Neuron (in vitro differentiated cells): Measurements from ENCODE around the gene FABP2.
"Not testable (repeated sequence)": the region's sequence is repeated elsewhere in the genome, so short reads cannot be mapped to it uniquely, and the experiment has no call there.

Source experiments
- H2AFZ ChIP-seq: one replicate; pipeline ENCODE4 v1.6.1; 2013; ENCODE audit warnings: low read depth, mild to moderate bottlenecking, inconsistent platforms, low read length, moderate library complexity
- H3K27me3 ChIP-seq: one replicate; pipeline ENCODE4 v1.6.1; 2013; ENCODE audit warnings: low read length; ENCODE audit not compliant: insufficient read depth
- H3K36me3 ChIP-seq: one replicate; pipeline ENCODE4 v1.6.1; 2013; ENCODE audit warnings: low read length; ENCODE audit not compliant: insufficient read depth
- H3K4me1 ChIP-seq: one replicate; pipeline ENCODE4 v1.6.1; 2013; ENCODE audit warnings: low read length; ENCODE audit not compliant: insufficient read depth
- H3K4me3 ChIP-seq: 2 replicates; pipeline ENCODE4 v1.5.1; 2013; ENCODE audit warnings: mild to moderate bottlenecking, low read length, moderate library complexity
- H3K9me3 ChIP-seq: one replicate; pipeline ENCODE4 v1.6.1; 2013; ENCODE audit warnings: low read length

Gene FABP2

GRCh38 chr4:119300101-119300978, 21.6 kb downstream of the FABP2 start:
- Histone ChIP-seq H3K4me3 (peak overlapping the region; percentile 68), H2AFZ (peak overlapping the region; percentile 46), H3K27me3 (no peaks in the 10 kb centered on the region), H3K9me3 (peaks cover 2% of the 10 kb centered on the region), H3K36me3 (no peaks in the 10 kb centered on the region), H3K4me1 (peaks cover 3% of the 10 kb centered on the region)

GRCh38 chr4:119299741-119300100, 22.2 kb downstream of the FABP2 start:
- H2AFZ ChIP-seq, result no peak overlapping the region
- H3K4me3 ChIP-seq, result peak overlapping the region; percentile 68
- peaks cover 3% of the 10 kb centered on the region for H3K4me1 ChIP-seq
- no peaks in the 10 kb centered on the region for H3K36me3 ChIP-seq
- peaks cover 2% of the 10 kb centered on the region for H3K9me3 ChIP-seq
- no peaks in the 10 kb centered on the region for H3K27me3 ChIP-seq

DNA sequence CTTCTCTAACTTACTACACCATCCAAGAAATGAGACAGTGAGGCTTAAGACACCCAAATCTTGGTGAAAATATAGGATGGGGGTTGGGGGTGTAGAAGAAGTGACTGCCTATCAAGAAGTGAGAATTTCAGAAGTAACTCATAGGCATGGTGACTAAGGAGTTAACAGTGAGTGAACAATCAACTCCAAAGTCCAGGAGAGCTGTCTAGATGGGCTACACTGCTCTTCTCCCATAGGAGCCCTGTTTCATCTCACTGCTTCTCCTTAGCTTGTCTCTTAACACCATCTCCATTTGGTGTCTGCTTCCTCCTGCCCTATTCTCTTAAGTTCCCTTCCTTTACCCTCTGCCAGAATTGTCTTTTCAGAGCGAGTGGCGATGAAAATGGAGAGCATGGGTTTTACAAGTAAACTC, 22.7 kb downstream of the FABP2 start:
- H3K4me1 ChIP-seq, result peaks cover 3% of the 10 kb centered on the region
- H3K9me3 ChIP-seq, result peaks cover 2% of the 10 kb centered on the region
- no peak overlapping the region for H2AFZ ChIP-seq
- H3K36me3 ChIP-seq, result no peaks in the 10 kb centered on the region
- no peaks in the 10 kb centered on the region for H3K27me3 ChIP-seq
- peak overlapping the region; percentile 68 for H3K4me3 ChIP-seq

- H2AFZ ChIP-seq, result no peak overlapping the region
- H3K36me3 ChIP-seq, result no peaks in the 10 kb centered on the region
- H3K4me1 ChIP-seq, result peaks cover 3% of the 10 kb centered on the region
- no peak overlapping the region for H3K4me3 ChIP-seq
- H3K27me3 ChIP-seq, result no peaks in the 10 kb centered on the region
- H3K9me3 ChIP-seq, result peaks cover 2% of the 10 kb centered on the region
Observed at GRCh38 chr4:119297795-119298194, 24.1 kb downstream of the FABP2 start.

DNA sequence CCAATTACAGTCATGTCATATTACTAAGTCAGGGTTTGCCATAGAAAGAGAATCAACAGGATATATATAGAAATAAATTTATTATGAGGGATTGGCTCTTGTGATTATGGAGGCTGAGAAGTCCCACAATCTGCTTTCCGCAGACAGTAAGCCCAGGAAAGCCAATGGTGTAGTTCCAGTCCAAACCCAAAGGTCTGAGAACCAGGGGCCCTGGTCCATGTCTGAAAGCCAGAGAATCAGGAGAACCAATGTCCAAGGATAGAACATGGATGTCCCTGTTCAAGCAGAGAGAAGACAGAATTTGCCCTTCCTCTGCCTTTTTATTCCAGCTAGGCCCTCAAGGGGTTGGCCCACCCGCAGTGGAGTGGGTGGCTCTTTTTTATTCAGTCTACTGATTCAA, 25.6 kb downstream of the FABP2 start:
- Histone ChIP-seq H3K27me3 (no peaks in the 10 kb centered on the region), H2AFZ (no peak overlapping the region), H3K36me3 (peaks cover 3% of the 10 kb centered on the region), H3K4me3 (no peak overlapping the region), H3K4me1 (peaks cover 3% of the 10 kb centered on the region), H3K9me3 (peaks cover 2% of the 10 kb centered on the region)

- Histone ChIP-seq H2AFZ (no peak overlapping the region), H3K36me3 (peaks cover 3% of the 10 kb centered on the region), H3K9me3 (no peaks in the 10 kb centered on the region), H3K4me1 (no peaks in the 10 kb centered on the region), H3K27me3 (no peaks in the 10 kb centered on the region), H3K4me3 (no peak overlapping the region)
Observed at GRCh38 chr4:119290598-119290997, 31.3 kb downstream of the FABP2 start.

GRCh38 chr4:119289313-119289712, 32.6 kb downstream of the FABP2 start:
- Histone ChIP-seq H3K27me3 (no peaks in the 10 kb centered on the region), H3K9me3 (no peaks in the 10 kb centered on the region), H2AFZ (no peak overlapping the region), H3K4me3 (no peak overlapping the region), H3K36me3 (peaks cover 3% of the 10 kb centered on the region), H3K4me1 (no peaks in the 10 kb centered on the region)

- Histone ChIP-seq H3K27me3 (no peaks in the 10 kb centered on the region), H3K9me3 (no peaks in the 10 kb centered on the region), H3K4me3 (no peak overlapping the region), H3K36me3 (no peaks in the 10 kb centered on the region), H2AFZ (no peak overlapping the region), H3K4me1 (no peaks in the 10 kb centered on the region)
Observed at GRCh38 chr4:119286377-119287002, 35.4 kb downstream of the FABP2 start.

- no peaks in the 10 kb centered on the region for H3K36me3 ChIP-seq
- no peaks in the 10 kb centered on the region for H3K4me1 ChIP-seq
- H3K4me3 ChIP-seq, result no peak overlapping the region
Observed at GRCh38 chr4:119284876-119285780, 36.8 kb downstream of the FABP2 start.

GRCh38 chr4:119281393-119281792, 40.5 kb downstream of the FABP2 start:
- no peaks in the 10 kb centered on the region for H3K27me3 ChIP-seq
- no peaks in the 10 kb centered on the region for H3K36me3 ChIP-seq
- no peaks in the 10 kb centered on the region for H3K4me1 ChIP-seq

More at GRCh38 chr4:119284876-119285780, 36.8 kb downstream of the FABP2 start:
- Histone ChIP-seq H2AFZ (no peak overlapping the region), H3K27me3 (no peaks in the 10 kb centered on the region), H3K9me3 (no peaks in the 10 kb centered on the region)

GRCh38 chr4:119279945-119280344, 42.0 kb downstream of the FABP2 start:
- H3K4me1 ChIP-seq, H3K9me3 ChIP-seq, H2AFZ ChIP-seq, H3K36me3 ChIP-seq, H3K4me3 ChIP-seq, H3K27me3 ChIP-seq: not testable (repeated sequence)

More at GRCh38 chr4:119281393-119281792, 40.5 kb downstream of the FABP2 start:
- H2AFZ ChIP-seq, result no peak overlapping the region
- no peaks in the 10 kb centered on the region for H3K9me3 ChIP-seq
- no peak overlapping the region for H3K4me3 ChIP-seq

GRCh38 chr4:119279541-119279940, 42.4 kb downstream of the FABP2 start:
- H3K36me3 ChIP-seq, H3K9me3 ChIP-seq, H3K4me1 ChIP-seq, H3K4me3 ChIP-seq, H3K27me3 ChIP-seq, H2AFZ ChIP-seq: not testable (repeated sequence)
